Measurements from ENCODE around the gene MRM3.

DNA sequence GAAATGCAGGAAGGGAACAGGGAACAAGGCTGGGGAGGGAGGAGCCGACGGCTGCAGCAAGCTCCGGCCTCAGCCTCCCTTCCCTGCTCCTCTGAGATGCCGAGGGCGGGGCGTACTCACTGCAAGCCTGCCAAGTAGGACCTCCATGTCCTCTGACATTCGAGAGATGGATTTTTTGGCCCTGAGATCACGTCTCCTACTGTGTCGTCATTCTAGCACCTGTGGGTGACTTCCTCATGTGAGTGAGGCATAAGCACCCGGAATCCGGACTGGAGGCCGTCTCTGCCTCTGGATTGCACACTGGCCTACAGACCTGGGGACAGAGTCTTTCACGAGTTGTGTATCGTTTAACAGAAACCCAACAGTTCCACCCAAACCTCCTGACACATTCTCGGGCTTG lies 14.5 kb downstream of the MRM3 start:
- no peak for TF ChIP-seq POLR2A (IDR thresholded peaks at IDR 0.05)
- TF ChIP-seq, protein P1, sequence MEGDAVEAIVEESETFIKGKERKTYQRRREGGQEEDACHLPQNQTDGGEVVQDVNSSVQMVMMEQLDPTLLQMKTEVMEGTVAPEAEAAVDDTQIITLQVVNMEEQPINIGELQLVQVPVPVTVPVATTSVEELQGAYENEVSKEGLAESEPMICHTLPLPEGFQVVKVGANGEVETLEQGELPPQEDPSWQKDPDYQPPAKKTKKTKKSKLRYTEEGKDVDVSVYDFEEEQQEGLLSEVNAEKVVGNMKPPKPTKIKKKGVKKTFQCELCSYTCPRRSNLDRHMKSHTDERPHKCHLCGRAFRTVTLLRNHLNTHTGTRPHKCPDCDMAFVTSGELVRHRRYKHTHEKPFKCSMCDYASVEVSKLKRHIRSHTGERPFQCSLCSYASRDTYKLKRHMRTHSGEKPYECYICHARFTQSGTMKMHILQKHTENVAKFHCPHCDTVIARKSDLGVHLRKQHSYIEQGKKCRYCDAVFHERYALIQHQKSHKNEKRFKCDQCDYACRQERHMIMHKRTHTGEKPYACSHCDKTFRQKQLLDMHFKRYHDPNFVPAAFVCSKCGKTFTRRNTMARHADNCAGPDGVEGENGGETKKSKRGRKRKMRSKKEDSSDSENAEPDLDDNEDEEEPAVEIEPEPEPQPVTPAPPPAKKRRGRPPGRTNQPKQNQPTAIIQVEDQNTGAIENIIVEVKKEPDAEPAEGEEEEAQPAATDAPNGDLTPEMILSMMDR (IDR thresholded peaks at IDR 0.05), result no peak

Data from thyroid gland (tissue), 4 donors.